ENCODE data around the gene KRTAP12-4.

Gene KRTAP12-4

GRCh38 chr21:44618909-44619308 lies 35.5 kb downstream of the KRTAP12-4 start:
- no peak overlapping the region for H3K27ac ChIP-seq
- TF ChIP-seq ZFX (IDR thresholded peaks at IDR 0.05; ENCODE audit: borderline replicate concordance) (no peak), CTCF (IDR thresholded peaks at IDR 0.05) (no peak)

GRCh38 chr21:44618504-44618903 lies 36.0 kb downstream of the KRTAP12-4 start:
- TF ChIP-seq ZFX (IDR thresholded peaks at IDR 0.05; ENCODE audit: borderline replicate concordance) (no peak), CTCF (IDR thresholded peaks at IDR 0.05) (no peak)

GRCh38 chr21:44617071-44617501 lies 37.4 kb downstream of the KRTAP12-4 start:
- no peak overlapping the region for H3K27ac ChIP-seq
- TF ChIP-seq CTCF (IDR thresholded peaks at IDR 0.05) (no peak), ZFX (IDR thresholded peaks at IDR 0.05; ENCODE audit: borderline replicate concordance) (no peak)

More at GRCh38 chr21:44618504-44618903, 36.0 kb downstream of the KRTAP12-4 start:
- H3K27ac ChIP-seq, result no peak overlapping the region

GRCh38 chr21:44616591-44616926 lies 37.9 kb downstream of the KRTAP12-4 start:
- TF ChIP-seq ZFX (IDR thresholded peaks at IDR 0.05; ENCODE audit: borderline replicate concordance) (no peak), CTCF (IDR thresholded peaks at IDR 0.05) (no peak)
- H3K27ac ChIP-seq, result no peak overlapping the region

- no peak for TF ChIP-seq CTCF (IDR thresholded peaks at IDR 0.05)
- TF ChIP-seq ZFX (IDR thresholded peaks at IDR 0.05; ENCODE audit: borderline replicate concordance), result no peak
- no peak overlapping the region for H3K27ac ChIP-seq
These were observed 38.4 kb downstream of the KRTAP12-4 start for GRCh38 chr21:44615911-44616590.

GRCh38 chr21:44615466-44615865 lies 39.0 kb downstream of the KRTAP12-4 start:
- TF ChIP-seq ZFX (IDR thresholded peaks at IDR 0.05; ENCODE audit: borderline replicate concordance), result no peak
- no peak for TF ChIP-seq CTCF (IDR thresholded peaks at IDR 0.05)
- no peak overlapping the region for H3K27ac ChIP-seq

- H3K27ac ChIP-seq, result no peak overlapping the region
- no peak for TF ChIP-seq ZFX (IDR thresholded peaks at IDR 0.05; ENCODE audit: borderline replicate concordance)
These were observed 39.5 kb downstream of the KRTAP12-4 start for GRCh38 chr21:44614961-44615391.
